Measurements from ENCODE around the gene TMA7.
A peak's percentile ranks its signal among the peaks of the same experiment; 100 is the strongest.

The TMA7 gene

DNA sequence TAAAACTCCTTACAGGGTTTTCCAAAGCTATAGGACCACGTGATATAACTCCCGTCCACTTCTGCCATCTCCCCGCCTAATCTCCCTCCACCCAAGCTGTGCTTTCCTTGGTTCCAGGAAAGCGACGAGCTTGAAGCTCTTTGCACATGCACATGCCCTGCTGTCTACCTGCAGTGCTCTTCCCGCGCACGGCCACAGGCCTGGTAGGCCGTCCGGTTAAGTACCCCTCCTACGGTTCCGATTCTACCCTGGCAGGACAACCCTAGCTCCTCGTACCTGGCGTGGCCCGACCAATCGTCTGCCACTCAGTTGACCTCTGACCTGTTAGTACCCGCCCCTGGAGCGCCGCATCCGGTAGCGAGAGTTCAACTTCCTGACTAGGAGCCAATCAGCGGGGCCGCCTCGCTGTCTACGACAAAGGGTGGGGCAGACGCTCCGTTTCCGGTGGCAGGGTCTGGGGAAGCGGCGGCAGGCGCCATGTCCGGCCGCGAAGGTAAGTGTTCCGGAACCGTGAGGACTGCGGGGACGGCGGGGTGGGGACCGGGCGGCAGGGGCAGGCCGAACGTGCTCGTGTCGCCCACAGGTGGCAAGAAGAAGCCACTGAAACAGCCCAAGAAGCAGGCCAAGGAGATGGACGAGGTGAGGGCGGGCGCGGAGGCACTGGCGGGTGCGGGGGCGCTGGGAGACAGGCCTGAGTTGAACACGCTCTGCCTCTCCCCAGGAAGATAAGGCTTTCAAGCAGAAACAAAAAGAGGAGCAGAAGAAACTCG lies at the start of gene TMA7, which contains the start of gene CCDC51:
Gene TMA7, plus strand, starts transcription at position 438 of the 770 bp plus-strand sequence. Its CDS starts 40 bp downstream, at position 478.
Gene CCDC51, minus strand, starts transcription at position 300 of the 770 bp plus-strand sequence. CDS start 4,991 bp downstream, outside the sequence.
- no peak for TF ChIP-seq CTCF (IDR thresholded peaks at IDR 0.05)
- TF ChIP-seq ZFX (IDR thresholded peaks at IDR 0.05; ENCODE audit: borderline replicate concordance): no peak
- peak within 1 kb of the TSS; percentile 87 for H3K27ac ChIP-seq

DNA sequence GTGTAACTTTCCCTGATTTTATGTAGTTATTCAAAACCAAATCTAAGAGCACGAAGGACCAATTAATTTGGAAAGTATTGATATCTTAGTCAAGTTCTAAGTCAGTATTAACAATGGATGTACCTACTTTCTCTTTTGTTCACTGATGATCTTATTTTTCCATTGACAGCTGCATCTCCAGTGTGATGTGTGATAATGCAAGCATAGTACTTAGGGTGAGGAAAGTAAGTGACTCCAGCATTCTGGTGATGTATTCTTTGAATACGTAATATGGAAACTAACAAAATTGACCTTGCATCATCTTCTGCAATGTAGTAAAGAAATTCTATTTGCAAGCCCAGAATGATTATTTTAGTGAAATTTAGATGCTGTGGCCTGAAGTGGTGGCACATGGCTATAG lies 45.7 kb upstream of the TMA7 start:
- TF ChIP-seq CTCF (IDR thresholded peaks at IDR 0.05) (no peak), ZFX (IDR thresholded peaks at IDR 0.05; ENCODE audit: borderline replicate concordance) (no peak)
- no peak overlapping the region for H3K27ac ChIP-seq

DNA sequence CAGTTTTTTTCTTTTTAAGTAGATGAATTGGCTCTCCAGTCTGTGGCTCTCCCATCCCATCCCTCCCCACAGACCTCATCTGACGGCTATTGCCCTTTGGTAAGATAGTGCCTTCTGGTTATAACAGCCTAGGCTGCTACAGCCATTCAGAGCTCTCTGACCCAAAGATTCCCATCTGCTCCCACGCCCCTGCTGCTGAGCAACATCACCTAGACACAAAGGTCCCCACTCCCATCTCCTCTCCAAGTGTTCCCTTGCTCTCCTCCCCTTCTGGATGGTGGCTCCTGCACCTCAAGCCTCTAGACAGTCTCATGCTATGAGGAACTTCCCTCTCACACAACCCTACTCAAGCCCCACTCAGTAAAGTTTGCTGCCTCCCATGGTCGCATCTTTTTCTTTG lies 44.3 kb upstream of the TMA7 start:
- TF ChIP-seq CTCF (IDR thresholded peaks at IDR 0.05): no peak
- no peak overlapping the region for H3K27ac ChIP-seq

GRCh38 chr3:48397767-48398681 lies 42.0 kb upstream of the TMA7 start:
- no peak overlapping the region for H3K27ac ChIP-seq
- TF ChIP-seq ZFX (IDR thresholded peaks at IDR 0.05; ENCODE audit: borderline replicate concordance): no peak
- TF ChIP-seq CTCF (IDR thresholded peaks at IDR 0.05): no peak

GRCh38 chr3:48398701-48399386 lies 41.2 kb upstream of the TMA7 start:
- TF ChIP-seq CTCF (IDR thresholded peaks at IDR 0.05) (no peak), ZFX (IDR thresholded peaks at IDR 0.05; ENCODE audit: borderline replicate concordance) (no peak)
- H3K27ac ChIP-seq: no peak overlapping the region

DNA sequence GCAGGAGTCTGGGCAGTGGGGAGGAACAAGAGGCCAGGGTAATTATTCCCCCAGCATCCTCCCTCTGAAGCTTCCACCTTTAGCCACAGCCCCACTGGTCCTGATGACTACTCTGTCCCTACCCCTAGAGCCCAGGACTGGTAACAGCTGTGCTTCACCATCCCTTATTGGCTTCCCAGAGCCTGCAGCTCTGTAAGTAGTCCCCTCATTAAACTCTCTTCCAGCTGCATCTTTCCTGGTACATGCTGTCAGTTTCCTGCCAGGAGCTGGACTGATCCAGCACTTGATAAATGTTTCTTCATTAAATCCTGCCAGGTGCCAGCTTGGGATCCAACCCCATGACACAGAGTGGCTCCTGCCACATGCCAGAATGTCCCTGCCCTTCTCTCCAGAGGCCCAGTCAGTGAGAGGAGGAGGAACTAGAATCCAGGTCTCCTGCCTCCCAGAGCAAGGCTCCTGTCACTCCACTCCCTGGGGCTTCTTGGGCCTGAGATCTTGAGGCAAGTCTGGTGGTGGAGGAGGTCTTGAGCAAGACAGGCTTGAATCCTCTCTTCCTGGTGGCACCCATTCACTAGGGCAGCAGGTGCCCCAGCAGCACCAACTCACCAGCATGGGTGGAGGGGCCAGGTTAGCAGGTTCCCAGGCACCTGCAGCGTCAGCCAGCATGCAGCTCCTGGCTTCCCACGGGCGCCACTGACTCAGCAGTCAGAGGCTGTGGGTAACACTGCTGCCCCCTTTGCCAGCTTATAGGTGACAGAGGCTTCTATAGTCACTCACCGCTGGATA lies 40.5 kb upstream of the TMA7 start:
- no peak overlapping the region for H3K27ac ChIP-seq
- TF ChIP-seq CTCF (IDR thresholded peaks at IDR 0.05): no peak
- no peak for TF ChIP-seq ZFX (IDR thresholded peaks at IDR 0.05; ENCODE audit: borderline replicate concordance)
